H1 (cell line): ENCODE data around the gene APEH. TPM values are rescaled to one million over a fixed set of nuclear protein-coding genes. Genes with fewer than 3 reads are reported as not detected.

Experiments
- CTCF ChIA-PET: fragments of 300-600 bp; sonication (Branson Sonifier 250); formaldehyde crosslinking; loops from one replicate; lab custom pipeline; 2021; ENCODE audit not compliant: partially characterized antibody; lab: Charles Lee
- POLR2A ChIA-PET: fragments of 300-600 bp; sonication (Branson Sonifier 250); formaldehyde crosslinking; loops from one replicate; lab custom pipeline; 2021; ENCODE audit warnings: inconsistent platforms; ENCODE audit not compliant: partially characterized antibody; lab: Charles Lee
- DNase-seq, 2 experiments: peaks; one replicate each; pipeline versions ENCODE4 v3.0.0 to v3.0.0-alpha.2; 2010 to 2022; ENCODE audit warnings: low spot score in 2 of 2, low read depth in 1 of 2, mixed read lengths in 1 of 2
- FAIRE-seq: peaks from 2 replicates; lab custom pipeline; 2011; peaks lifted over from hg19 to GRCh38; lab: Jason Lieb, UNC
- H2AFZ ChIP-seq: 2 replicates; pipeline ENCODE4 v1.8.1; 2012; ENCODE audit warnings: low read length, inconsistent platforms
- H2AK5ac ChIP-seq: 2 replicates; pipeline ENCODE4 v1.6.1; 2013; ENCODE audit warnings: low read depth, low read length
- H2BK120ac ChIP-seq: replicated peaks from 2 replicates; pipeline ENCODE3; 2013; ENCODE audit warnings: low read depth, low read length, inconsistent platforms
- H2BK12ac ChIP-seq: 2 replicates; pipeline ENCODE4 v1.6.1; 2013; ENCODE audit warnings: low read depth, low read length
- H2BK15ac ChIP-seq: 2 replicates; pipeline ENCODE4 v1.6.1; 2013; ENCODE audit warnings: low read length
- H2BK20ac ChIP-seq: 2 replicates; pipeline ENCODE4 v1.6.1; 2013; ENCODE audit warnings: low read length
- H2BK5ac ChIP-seq: 2 replicates; pipeline ENCODE4 v1.6.1; 2013; ENCODE audit warnings: low read depth, low read length
- H3K14ac ChIP-seq: 2 replicates; pipeline ENCODE4 v1.6.1; 2013; ENCODE audit warnings: inconsistent platforms; ENCODE audit not compliant: insufficient read length
- H3K18ac ChIP-seq: 2 replicates; pipeline ENCODE4 v1.6.1; 2013; ENCODE audit warnings: low read length; ENCODE audit errors: extremely low read depth
- H3K23ac ChIP-seq: 2 replicates; pipeline ENCODE4 v1.6.1; 2013; ENCODE audit warnings: inconsistent platforms; ENCODE audit not compliant: insufficient read length
- H3K23me2 ChIP-seq: 2 replicates; pipeline ENCODE4 v1.6.1; 2013; ENCODE audit warnings: low read depth, low read length
- H3K27ac ChIP-seq: 2 replicates; pipeline ENCODE4 v1.6.1; 2011; ENCODE audit warnings: low read depth, low read length, inconsistent platforms
- H3K27me3 ChIP-seq, 4 experiments: replicated peaks in 1 of 4; 1 replicate in 1 of 4; 2 replicates in 3 of 4; pipeline versions ENCODE4 v1.6.1 to v1.8.1; 2011 to 2013; ENCODE audit warnings: low read length in 3 of 4, mild to moderate bottlenecking in 3 of 4, inconsistent platforms in 2 of 4, mixed read lengths in 2 of 4, moderate library complexity in 1 of 4; ENCODE audit not compliant: control insufficient read depth in 3 of 4, insufficient read depth in 3 of 4; ENCODE audit errors: extremely low read depth in 1 of 4
- H3K36me3 ChIP-seq, 4 experiments: 2 replicates each; pipeline versions ENCODE4 v1.6.1 to v1.8.1; 2011 to 2013; ENCODE audit warnings: mild to moderate bottlenecking in 4 of 4, low read length in 3 of 4, moderate library complexity in 2 of 4, control low read depth in 1 of 4, inconsistent platforms in 1 of 4; ENCODE audit not compliant: insufficient read depth in 4 of 4, control insufficient read depth in 2 of 4
- H3K4ac ChIP-seq: replicated peaks from 2 replicates; pipeline ENCODE3; 2013; ENCODE audit warnings: low read length, low read depth, mixed read lengths, inconsistent platforms; ENCODE audit not compliant: insufficient read length
- H3K4me1 ChIP-seq, 4 experiments: replicated peaks in 1 of 4; 1 replicate in 1 of 4; 2 replicates in 3 of 4; pipeline versions ENCODE4 v1.6.1 to v1.8.1; 2011 to 2013; ENCODE audit warnings: low read length in 3 of 4, inconsistent platforms in 2 of 4, mixed read lengths in 1 of 4; ENCODE audit not compliant: insufficient read depth in 4 of 4, control insufficient read depth in 3 of 4
- H3K4me2 ChIP-seq, 2 experiments: 2 replicates each; pipeline versions ENCODE4 v1.6.1 to v1.8.1; 2011 to 2013; ENCODE audit warnings: low read depth in 2 of 2, low read length in 2 of 2, control low read depth in 1 of 2, inconsistent platforms in 1 of 2, mild to moderate bottlenecking in 1 of 2; ENCODE audit not compliant: insufficient read depth in 1 of 2
- H3K4me3 ChIP-seq, 4 experiments: fragments of 200-600, 300-600 bp in 1 of 4; sonication (generic), shearing (Covaris generic), sonication (Bioruptor Twin) in 1 of 4; 2 replicates each; pipeline versions ENCODE4 v1.5.1 to v1.8.1; 2011 to 2016; ENCODE audit warnings: low read length in 4 of 4, low read depth in 3 of 4, control low read depth in 2 of 4, inconsistent platforms in 2 of 4, mild to moderate bottlenecking in 2 of 4, mixed read lengths in 1 of 4, moderate library complexity in 1 of 4; ENCODE audit not compliant: insufficient read depth in 2 of 4; ENCODE audit errors: extremely low read depth in 1 of 4
- H3K56ac ChIP-seq: replicated peaks from 2 replicates; pipeline ENCODE3; 2013; ENCODE audit warnings: low read depth, mild to moderate bottlenecking, mixed read lengths, low read length, inconsistent platforms; ENCODE audit not compliant: insufficient read length
- H3K79me1 ChIP-seq: 2 replicates; pipeline ENCODE4 v1.6.1; 2013; ENCODE audit warnings: low read depth, low read length, control low read depth
- H3K79me2 ChIP-seq, 2 experiments: 2 replicates each; pipeline versions ENCODE4 v1.6.1 to v1.8.1; 2012 to 2013; ENCODE audit warnings: low read length in 2 of 2, mild to moderate bottlenecking in 2 of 2, inconsistent platforms in 1 of 2; ENCODE audit not compliant: insufficient read depth in 2 of 2, control insufficient read depth in 1 of 2
- H3K9ac ChIP-seq, 4 experiments: replicated peaks in 1 of 4; 1 replicate in 1 of 4; 2 replicates in 3 of 4; pipeline versions ENCODE4 v1.6.1 to v1.8.1; 2011 to 2013; ENCODE audit warnings: low read depth in 3 of 4, low read length in 3 of 4, control low read depth in 2 of 4, mild to moderate bottlenecking in 2 of 4, moderate library complexity in 2 of 4, inconsistent platforms in 1 of 4; ENCODE audit errors: extremely low read depth in 1 of 4
- H3K9me3 ChIP-seq, 2 experiments: 2 replicates each; pipeline versions ENCODE4 v1.6.1 to v1.8.1; 2012 to 2013; ENCODE audit warnings: mild to moderate bottlenecking in 2 of 2, moderate library complexity in 2 of 2, control low read depth in 1 of 2, inconsistent platforms in 1 of 2, low read depth in 1 of 2, low read length in 1 of 2, mixed read lengths in 1 of 2; ENCODE audit not compliant: insufficient read depth in 2 of 2
- H4K20me1 ChIP-seq, 2 experiments: replicated peaks in 1 of 2; 2 replicates each; pipeline versions ENCODE3 to v1.8.1; 2011 to 2013; ENCODE audit warnings: inconsistent platforms in 2 of 2, low read length in 2 of 2, mild to moderate bottlenecking in 1 of 2; ENCODE audit not compliant: insufficient read depth in 2 of 2, control insufficient read depth in 1 of 2
- H4K5ac ChIP-seq: 2 replicates; pipeline ENCODE4 v1.6.1; 2013; ENCODE audit warnings: low read length, low read depth, mixed read lengths, inconsistent platforms; ENCODE audit not compliant: insufficient read length
- H4K8ac ChIP-seq: 2 replicates; pipeline ENCODE4 v1.8.0; 2013; ENCODE audit warnings: mild to moderate bottlenecking, moderate library complexity, low read length, inconsistent platforms; ENCODE audit not compliant: insufficient read depth; ENCODE audit errors: extremely low read depth
- H4K91ac ChIP-seq: replicated peaks from 2 replicates; pipeline ENCODE3; 2013; ENCODE audit warnings: low read length, mixed read lengths, inconsistent platforms; ENCODE audit not compliant: insufficient read length
- ATF3 ChIP-seq: IDR thresholded peaks from 2 replicates; pipeline ENCODE4 v1.6.1; 2011; ENCODE audit warnings: low read depth, mild to moderate bottlenecking, low read length; ENCODE audit not compliant: insufficient read depth
- CBX5 ChIP-seq: fragments of 300-800, 300-1000 bp; sonication (generic); IDR thresholded peaks from 2 replicates; pipeline ENCODE4 v1.7.1; 2016; ENCODE audit warnings: antibody characterized with exemption, low read length, low read depth
- CREB1 ChIP-seq: IDR thresholded peaks from 2 replicates; pipeline ENCODE4 v1.6.1; 2012; ENCODE audit warnings: inconsistent platforms
- WGBS, 2 experiments: shearing (Covaris generic) in 1 of 2; methylation state at CpG; one replicate each; pipeline versions ENCODE4 v1.1.6 to v1.1.7; 2013 to 2015; ENCODE audit warnings: low lambda C conversion rate in 2 of 2, mixed read lengths in 2 of 2, inconsistent platforms in 1 of 2, low coverage in 1 of 2, missing lambda C conversion rate in 1 of 2; ENCODE audit not compliant: insufficient replicate concordance in 2 of 2, insufficient coverage in 1 of 2, insufficient read length in 1 of 2; ENCODE audit errors: extremely low coverage in 1 of 2, missing lambda C conversion rate in 1 of 2; 5-methylcytosine and 5-hydroxymethylcytosine counted together
- polyA plus RNA-seq, 7 experiments: library from polyadenylated mRNA; depleted of rRNA in 3 of 7; stranded (reverse) in 5 of 7; unstranded in 2 of 7; fragments of >200 nt in 5 of 7; fragments of 200-250 nt in 2 of 7; gene quantifications; 1 replicate in 5 of 7; 2 replicates in 1 of 7; 4 replicates in 1 of 7; pipeline versions ENCODE4 v1.2.1 to v1.2.3, GENCODE V29; 2011 to 2013; ENCODE audit warnings: missing spikeins in 2 of 7, mixed read lengths in 2 of 7
- total RNA-seq: library from RNA; stranded (reverse); fragmentation: NEBNext Ultra II Directional; extraction: Animal tissue kit (Norgen Biotek cat#: 25700); gene quantifications from 2 replicates; pipeline ENCODE4 v1.2.1, GENCODE V29; 2021

APEH gene
- total and polyA plus RNA-seq, 2 of the 8 experiments (the other 6 are each of a cell fraction or from before 2014, with no cell fraction given), result 222 to 260 TPM

GRCh38 chr3:49641921-49642707, 32.0 kb upstream of the APEH start:
- 94% methylated on average over 13 of the region's 14 CpGs; no CpG with 5 or more reads in 1 of the 2 experiments for WGBS, 2 experiments
- Histone ChIP-seq H4K8ac (no peak overlapping the region; the same call in 1 of the 2 replicates), H3K79me1 (no peaks in the 10 kb centered on the region), H2BK20ac (no peak overlapping the region), H2BK120ac (no peak overlapping the region), H4K20me1 (no peaks in the 10 kb centered on the region), H2BK15ac (no peak overlapping the region), H2BK5ac (no peak overlapping the region), H2AFZ (no peak overlapping the region), H3K4me3 (no peak overlapping the region)
- no peak for FAIRE-seq
- no peak for TF ChIP-seq CBX5
- TF ChIP-seq ATF3, result no peak
- no peak for TF ChIP-seq CREB1
- TF ChIP-seq, all 59 proteins: peak for 0
- no peaks in the 10 kb centered on the region for H3K9me3 ChIP-seq
- no peak overlapping the region for H2AK5ac ChIP-seq
- no peaks in the 10 kb centered on the region for H3K23me2 ChIP-seq
- no peak overlapping the region for H2BK12ac ChIP-seq
- H3K36me3 ChIP-seq, result no peaks in the 10 kb centered on the region; a peak in 1 of 8 replicates
- ChIA-PET CTCF (interaction anchor here (0.6 to 5.1 kb wide), 6 partner anchors 13 to 583 kb away, joined by 3 to 39 read pairs (median 3); no protein-coding TSS in a partner anchor), POLR2A (no interaction called here)
- no peak overlapping the region for H3K18ac ChIP-seq
- H3K27ac ChIP-seq, result no peak overlapping the region
- no peak overlapping the region for H3K4me2 ChIP-seq
- peaks cover 0 to 3% (median 0%) of the 10 kb centered on the region in 4 experiments; a peak in 1 of 7 replicates for H3K4me1 ChIP-seq
- H3K23ac ChIP-seq, result no peak overlapping the region
- no peak for DNase-seq
- H3K4ac ChIP-seq, result no peak overlapping the region
- no peak overlapping the region for H3K9ac ChIP-seq
- H4K5ac ChIP-seq, result no peak overlapping the region
- no peak overlapping the region for H3K14ac ChIP-seq
- H4K91ac ChIP-seq, result no peak overlapping the region
- H3K79me2 ChIP-seq, result no peaks in the 10 kb centered on the region
- no peak overlapping the region for H3K56ac ChIP-seq
- H3K27me3 ChIP-seq, result no peaks in the 10 kb centered on the region
